Stimulated activated naive CD8-positive, alpha-beta T cell treated with anti-CD3 and anti-CD28 coated beads, Interleukin-15, amount 100 ng/mL, for 72 hours (primary cell): ENCODE data around the gene SULT1A3.
"Not testable (repeated sequence)": the region's sequence is repeated elsewhere in the genome, so short reads cannot be mapped to it uniquely, and the experiment has no call there.

Experiments used
- ATAC-seq: fragments of 150-1000 bp; cut with Tn5 transposase; 2 replicates; pipeline ENCODE4 v1.10.0; 2021; ENCODE audit warnings: mild to moderate bottlenecking, moderate library complexity
- DNase-seq, 2 donors: peaks; one replicate each; pipeline ENCODE4 v3.0.0; 2021 to 2022
- H3K27ac Mint-ChIP-seq, 2 donors: one replicate each; pipeline ENCODE4 v1.8.0; 2022; ENCODE audit warnings: mild to moderate bottlenecking in 2 of 2, mixed read lengths in 2 of 2, moderate library complexity in 2 of 2
- H3K27me3 Mint-ChIP-seq: one replicate; pipeline ENCODE4 v1.8.0; 2022; ENCODE audit warnings: mixed read lengths
- H3K4me1 Mint-ChIP-seq: one replicate; pipeline ENCODE4 v1.8.0; 2022; ENCODE audit warnings: mild to moderate bottlenecking, mixed read lengths
- H3K4me3 Mint-ChIP-seq, 2 donors: one replicate each; pipeline ENCODE4 v1.8.0; 2022; ENCODE audit warnings: mild to moderate bottlenecking in 2 of 2, mixed read lengths in 2 of 2, moderate library complexity in 1 of 2
- H3K9me3 Mint-ChIP-seq, 2 donors: one replicate each; pipeline ENCODE4 v1.8.0; 2022; ENCODE audit warnings: mixed read lengths in 2 of 2

SULT1A3 gene

DNA sequence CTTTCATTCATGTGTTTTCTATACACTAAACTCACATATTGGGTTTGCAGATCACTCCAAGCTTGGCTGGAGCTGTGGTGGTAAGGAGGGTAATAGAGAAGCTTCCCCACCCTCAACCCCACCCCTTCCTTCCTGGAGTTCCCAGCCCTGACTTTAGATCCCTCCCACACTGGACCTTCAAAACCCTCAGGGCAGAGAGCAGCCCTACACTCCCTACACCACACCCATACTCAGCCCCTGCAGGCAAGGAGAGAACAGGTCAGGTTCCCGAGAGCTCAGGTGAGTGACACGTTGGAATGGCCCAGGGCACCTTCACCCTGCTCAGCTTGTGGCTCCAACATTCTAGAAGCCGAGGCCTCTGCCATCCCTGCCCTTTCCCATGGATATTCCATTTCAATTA lies at the start of gene SULT1A3:
TSS of gene SULT1A3 (plus strand) at position 207 of the 400 bp plus-strand sequence. CDS start 1,474 bp downstream, outside the sequence.
- not testable (repeated sequence) for DNase-seq, H3K4me1 Mint-ChIP-seq, H3K27ac Mint-ChIP-seq, ATAC-seq, H3K27me3 Mint-ChIP-seq, H3K9me3 Mint-ChIP-seq, H3K4me3 Mint-ChIP-seq

DNA sequence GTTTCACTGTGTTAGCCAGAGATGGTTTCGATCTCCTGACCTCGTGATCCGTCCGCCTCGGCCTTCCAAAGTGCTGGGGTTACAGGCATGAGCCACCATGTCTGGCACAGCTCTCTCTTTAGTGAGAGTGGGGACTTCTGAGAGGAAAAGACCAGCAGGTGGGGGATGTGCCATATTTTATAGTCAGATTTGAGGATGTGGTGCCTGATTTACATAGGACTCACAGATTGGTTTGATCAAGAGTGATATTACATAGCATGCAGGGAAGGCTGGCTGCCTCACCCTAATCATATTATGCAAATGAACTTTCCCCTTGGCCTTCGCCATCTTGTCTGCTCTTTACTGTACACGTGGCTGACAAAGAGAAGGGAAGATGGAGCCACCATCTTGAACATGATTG lies 48.0 kb upstream of the SULT1A3 start:
- Mint-ChIP-seq H3K27ac (no peak overlapping the region), H3K9me3 (peaks cover 5 to 8% of the 10 kb centered on the region in 2 donors), H3K4me3 (no peak overlapping the region), H3K4me1 (no peaks in the 10 kb centered on the region), H3K27me3 (no peaks in the 10 kb centered on the region)
- ATAC-seq (no peak), DNase-seq (no peak)

DNA sequence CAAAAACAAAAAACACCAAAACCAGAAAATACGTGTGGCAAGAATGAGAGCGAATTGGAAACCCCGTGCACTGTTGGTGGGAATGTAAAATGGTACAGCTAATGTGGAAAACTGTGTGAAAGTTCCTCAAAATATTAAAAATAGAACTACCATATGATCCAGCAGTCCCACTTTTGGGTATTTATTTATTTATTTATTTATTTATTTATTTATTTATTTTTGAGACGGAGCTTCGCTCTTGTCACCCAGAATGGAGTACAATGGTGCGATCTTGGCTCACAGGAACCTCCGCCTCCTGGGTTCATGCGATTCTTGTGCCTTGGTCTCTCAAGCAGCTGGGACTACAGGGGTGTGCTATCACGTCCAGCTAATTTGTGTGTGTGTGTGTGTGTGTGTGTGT lies 46.5 kb upstream of the SULT1A3 start:
- Mint-ChIP-seq H3K4me3 (no peak overlapping the region), H3K9me3 (peaks cover 5 to 8% of the 10 kb centered on the region in 2 donors), H3K27ac (peak overlapping the region in 1 of 2 donors; percentile 66), H3K27me3 (no peaks in the 10 kb centered on the region), H3K4me1 (no peaks in the 10 kb centered on the region)
- no peak for DNase-seq
- no peak for ATAC-seq

DNA sequence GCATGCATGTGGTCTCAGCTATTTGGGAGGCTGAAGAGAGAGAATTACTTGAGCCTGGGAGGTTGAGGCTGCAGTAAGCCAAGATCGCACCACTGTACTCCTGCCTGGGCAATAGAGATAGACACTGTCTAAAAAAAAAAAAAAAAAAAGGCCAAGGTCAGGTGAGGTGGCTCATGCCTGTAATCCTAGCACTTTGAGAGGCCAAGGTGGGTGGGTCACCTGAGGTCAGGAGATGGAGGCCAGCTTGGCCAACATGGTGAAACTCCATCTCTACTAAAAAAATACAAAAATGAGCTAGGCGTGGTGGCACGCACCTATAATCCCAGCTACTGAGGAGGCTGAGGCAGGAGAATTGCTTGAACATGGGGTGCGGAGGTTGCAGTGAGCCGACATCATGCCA lies 43.9 kb upstream of the SULT1A3 start:
- DNase-seq (no peak), ATAC-seq (no peak)
- H3K27ac Mint-ChIP-seq: peak overlapping the region in 1 of 2 donors; percentile 27
- no peaks in the 10 kb centered on the region for H3K4me1 Mint-ChIP-seq
- no peak overlapping the region for H3K4me3 Mint-ChIP-seq
- no peaks in the 10 kb centered on the region for H3K27me3 Mint-ChIP-seq
- H3K9me3 Mint-ChIP-seq: no peaks in the 10 kb centered on the region

DNA sequence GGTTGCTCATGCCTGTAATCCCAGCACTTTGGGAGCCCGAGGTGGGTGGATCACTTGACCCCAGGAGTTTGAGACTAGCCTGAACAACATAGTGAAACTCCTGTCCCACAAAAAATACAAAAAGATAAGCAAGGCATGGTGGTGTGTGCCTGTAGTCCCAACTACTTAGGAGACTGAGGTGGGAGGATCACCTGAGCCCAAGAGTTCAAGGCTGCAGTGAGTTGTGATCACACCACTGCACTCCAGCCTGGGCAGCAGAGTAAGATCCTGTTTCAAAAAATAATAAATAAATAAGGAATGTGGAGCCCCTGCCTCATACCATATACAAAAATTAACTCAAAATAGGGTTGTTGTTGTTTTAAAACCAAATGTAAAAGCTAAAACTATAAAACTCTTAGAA lies 41.8 kb upstream of the SULT1A3 start:
- no peaks in the 10 kb centered on the region for H3K27me3 Mint-ChIP-seq
- ATAC-seq: no peak
- no peak overlapping the region for H3K4me3 Mint-ChIP-seq
- H3K27ac Mint-ChIP-seq: no peak overlapping the region
- no peaks in the 10 kb centered on the region for H3K4me1 Mint-ChIP-seq
- no peak for DNase-seq
- no peaks in the 10 kb centered on the region for H3K9me3 Mint-ChIP-seq

DNA sequence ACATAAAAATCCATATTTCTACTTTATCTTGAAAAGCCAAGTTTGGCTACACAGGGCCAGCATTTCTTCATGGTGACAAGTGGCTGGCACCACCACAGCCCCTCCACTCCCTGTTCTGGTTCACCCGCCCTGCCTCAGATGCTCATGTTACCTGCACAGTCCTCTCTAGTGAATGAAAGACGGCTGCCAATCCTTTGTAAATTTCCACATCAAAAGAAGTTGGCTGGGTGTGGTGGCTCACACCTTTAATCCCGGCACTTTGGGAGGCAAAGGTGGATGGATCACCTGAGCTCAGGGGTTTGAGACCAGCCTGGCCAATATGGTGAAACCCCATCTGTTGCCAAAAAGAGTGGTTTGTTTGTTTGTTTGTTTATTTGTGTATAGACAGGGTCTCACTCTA lies 35.5 kb upstream of the SULT1A3 start:
- Mint-ChIP-seq H3K9me3 (no peaks in the 10 kb centered on the region), H3K27ac (no peak overlapping the region), H3K27me3 (no peaks in the 10 kb centered on the region), H3K4me1 (peaks cover 29% of the 10 kb centered on the region), H3K4me3 (no peak overlapping the region)
- DNase-seq (no peak), ATAC-seq (no peak)

DNA sequence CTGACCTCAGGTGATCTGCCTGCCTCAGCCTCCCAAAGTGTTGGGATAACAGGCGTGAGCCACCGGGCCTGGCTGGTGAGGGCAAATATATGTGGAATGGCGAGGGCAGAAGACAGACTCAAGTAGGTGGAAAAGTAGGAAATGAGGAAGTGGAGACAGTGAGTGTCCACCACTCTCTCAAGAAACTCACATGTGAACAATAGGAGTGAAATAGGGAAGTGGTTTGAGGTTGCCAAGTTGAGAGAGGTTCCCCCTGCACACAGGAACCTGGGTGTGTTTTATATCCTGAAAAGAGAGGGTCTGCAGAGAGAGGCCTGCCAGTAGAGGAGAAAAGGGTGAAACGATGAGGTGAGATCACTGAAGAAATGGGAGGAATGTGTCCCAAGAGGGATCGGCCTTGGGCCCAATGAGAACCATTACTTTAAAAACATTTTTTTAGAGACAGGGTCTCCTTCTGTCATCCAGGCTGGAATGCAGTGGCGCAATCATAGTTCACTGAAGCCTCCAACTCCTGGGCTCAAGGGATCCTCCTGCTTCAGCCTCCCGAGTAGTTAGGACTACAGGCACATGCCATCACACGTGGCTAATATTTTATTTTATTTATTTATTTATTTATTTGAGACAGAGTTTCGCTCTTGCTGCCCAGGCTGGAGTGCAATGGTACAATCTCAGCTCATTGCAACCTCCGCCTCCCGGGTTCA lies 32.7 kb upstream of the SULT1A3 start:
- H3K4me3 Mint-ChIP-seq: peak overlapping the region; percentile 3 to 41
- ATAC-seq (peak; percentile 81), DNase-seq (no peak)
- no peaks in the 10 kb centered on the region for H3K9me3 Mint-ChIP-seq
- peaks cover 29% of the 10 kb centered on the region for H3K4me1 Mint-ChIP-seq
- peak overlapping the region in 1 of 2 donors; percentile 58 for H3K27ac Mint-ChIP-seq
- no peaks in the 10 kb centered on the region for H3K27me3 Mint-ChIP-seq

DNA sequence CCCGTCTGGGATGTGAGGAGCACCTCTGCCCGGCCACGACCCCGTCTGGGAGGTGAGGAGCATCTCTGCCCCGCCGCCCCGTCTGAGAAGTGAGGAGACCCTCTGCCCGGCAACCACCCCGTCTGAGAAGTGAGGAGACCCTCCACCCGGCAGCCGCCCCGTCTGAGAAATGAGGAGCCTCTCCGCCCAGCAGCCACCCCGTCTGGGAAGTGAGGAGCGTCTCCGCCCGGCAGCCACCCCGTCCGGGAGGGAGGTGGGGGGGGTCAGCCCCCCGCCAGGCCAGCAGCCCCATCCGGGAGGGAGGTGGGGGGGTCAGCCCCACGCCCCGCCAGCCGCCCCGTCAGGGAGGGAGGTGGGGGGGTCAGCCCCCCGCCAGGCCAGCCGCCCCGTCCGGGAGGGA lies 30.3 kb upstream of the SULT1A3 start:
- not testable (repeated sequence) for H3K4me3 Mint-ChIP-seq, H3K27me3 Mint-ChIP-seq, H3K27ac Mint-ChIP-seq, DNase-seq, ATAC-seq, H3K9me3 Mint-ChIP-seq
- H3K4me1 Mint-ChIP-seq: peaks cover 29% of the 10 kb centered on the region

DNA sequence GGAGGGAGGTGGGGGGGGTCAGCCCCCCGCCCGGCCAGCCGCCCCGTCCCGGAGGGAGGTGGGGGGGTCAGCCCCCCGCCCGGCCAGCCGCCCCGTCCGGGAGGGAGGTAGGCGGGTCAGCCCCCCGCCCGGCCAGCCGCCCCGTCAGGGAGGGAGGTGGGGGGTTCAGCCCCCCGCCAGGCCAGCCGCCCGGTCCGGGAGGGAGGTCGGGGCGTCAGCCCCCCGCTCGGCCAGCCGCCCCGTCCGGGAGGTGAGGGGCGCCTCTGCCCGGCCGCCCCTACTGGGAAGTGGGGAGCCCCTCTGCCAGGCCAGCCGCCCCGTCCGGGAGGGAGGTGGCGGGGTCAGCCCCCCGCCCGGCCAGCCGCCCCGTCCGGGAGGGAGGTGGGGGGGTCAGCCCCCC lies 29.6 kb upstream of the SULT1A3 start:
- H3K4me1 Mint-ChIP-seq: peaks cover 29% of the 10 kb centered on the region
- H3K9me3 Mint-ChIP-seq, DNase-seq, H3K4me3 Mint-ChIP-seq, ATAC-seq, H3K27me3 Mint-ChIP-seq, H3K27ac Mint-ChIP-seq: not testable (repeated sequence)

DNA sequence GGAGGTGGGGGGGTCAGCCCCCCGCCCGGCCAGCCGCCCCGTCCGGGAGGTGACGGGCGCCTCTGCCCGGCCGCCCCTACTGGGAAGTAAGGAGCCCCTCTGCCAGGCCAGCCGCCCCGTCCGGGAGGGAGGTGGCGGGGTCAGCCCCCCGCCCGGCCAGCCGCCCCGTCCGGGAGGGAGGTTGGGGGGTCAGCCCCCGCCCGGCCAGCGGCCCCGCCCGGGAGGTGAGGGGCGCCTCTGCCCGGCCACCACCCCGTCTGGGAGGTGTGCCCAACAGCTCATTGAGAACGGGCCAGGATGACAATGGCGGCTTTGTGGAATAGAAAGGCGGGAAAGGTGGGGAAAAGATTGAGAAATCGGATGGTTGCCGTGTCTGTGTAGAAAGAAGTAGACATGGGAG lies 28.9 kb upstream of the SULT1A3 start:
- not testable (repeated sequence) for H3K27me3 Mint-ChIP-seq, ATAC-seq, H3K9me3 Mint-ChIP-seq, H3K27ac Mint-ChIP-seq, H3K4me3 Mint-ChIP-seq, DNase-seq
- H3K4me1 Mint-ChIP-seq: peaks cover 23% of the 10 kb centered on the region

DNA sequence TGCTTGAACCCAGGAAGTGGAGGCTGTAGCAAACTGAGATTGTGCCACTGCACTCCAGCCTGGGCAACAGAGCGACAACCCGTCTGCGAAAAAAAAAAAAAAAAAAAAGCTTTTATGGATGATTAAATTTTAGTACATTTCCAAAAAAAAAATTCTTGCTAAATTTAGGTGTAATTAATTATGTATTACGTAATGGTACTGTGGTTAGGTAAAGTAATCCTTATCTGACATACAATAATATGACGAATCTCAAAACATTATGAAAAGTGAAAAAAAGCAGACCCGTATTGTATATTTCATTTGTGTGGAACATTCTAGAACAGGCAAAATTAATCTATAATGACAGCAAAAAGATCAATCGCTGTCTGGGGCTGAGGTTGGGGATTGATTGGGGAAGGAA lies 26.0 kb upstream of the SULT1A3 start:
- H3K9me3 Mint-ChIP-seq: no peaks in the 10 kb centered on the region
- no peaks in the 10 kb centered on the region for H3K4me1 Mint-ChIP-seq
- ATAC-seq: no peak
- H3K4me3 Mint-ChIP-seq: no peak overlapping the region
- DNase-seq: no peak
- H3K27me3 Mint-ChIP-seq: no peaks in the 10 kb centered on the region
- H3K27ac Mint-ChIP-seq: no peak overlapping the region

DNA sequence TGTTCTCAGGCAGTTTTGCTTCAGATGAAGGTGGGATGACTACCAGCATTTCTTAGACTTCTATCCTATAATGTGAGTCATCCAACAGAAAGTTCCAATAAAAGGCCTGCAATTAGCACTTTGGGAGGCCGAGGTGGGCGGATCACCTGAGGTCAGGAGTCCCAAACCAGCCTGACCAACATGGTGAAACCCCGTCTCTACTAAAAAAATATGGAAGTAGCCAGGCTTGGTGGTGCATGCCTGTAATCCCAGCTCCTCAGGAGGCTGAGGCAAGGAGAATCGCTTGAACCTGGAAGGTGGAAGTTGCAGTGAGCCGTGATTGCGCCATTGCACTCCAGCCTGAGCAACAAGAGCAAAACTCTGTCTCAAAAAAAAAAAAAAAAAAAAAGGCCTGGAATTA lies 22.2 kb upstream of the SULT1A3 start:
- not testable (repeated sequence) for H3K27me3 Mint-ChIP-seq, DNase-seq, ATAC-seq, H3K9me3 Mint-ChIP-seq, H3K4me3 Mint-ChIP-seq, H3K27ac Mint-ChIP-seq
- H3K4me1 Mint-ChIP-seq: peaks cover 15% of the 10 kb centered on the region

DNA sequence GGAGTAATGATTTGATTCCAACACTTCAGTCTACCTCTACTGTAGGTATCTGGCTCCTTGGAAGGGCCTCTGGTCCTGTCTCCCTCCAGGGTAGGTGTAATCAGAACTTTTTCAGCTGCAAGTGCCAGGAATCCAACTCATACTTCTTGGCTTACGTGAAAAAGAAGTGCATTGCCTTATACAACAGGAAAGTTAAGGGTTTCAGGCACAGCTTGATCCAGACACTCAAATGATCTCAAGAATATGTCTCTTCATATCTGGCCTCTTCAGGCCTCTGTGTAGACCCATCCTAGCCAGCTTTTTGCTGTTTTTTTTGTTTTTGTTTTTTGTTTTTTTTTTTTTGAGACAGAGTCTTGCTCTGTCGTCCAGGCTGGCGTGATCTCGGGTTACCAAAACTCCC lies 19.9 kb upstream of the SULT1A3 start:
- Mint-ChIP-seq H3K4me1 (peaks cover 25% of the 10 kb centered on the region), H3K9me3 (no peaks in the 10 kb centered on the region), H3K27ac (no peak overlapping the region), H3K27me3 (no peaks in the 10 kb centered on the region), H3K4me3 (no peak overlapping the region)
- ATAC-seq (no peak), DNase-seq (no peak)

DNA sequence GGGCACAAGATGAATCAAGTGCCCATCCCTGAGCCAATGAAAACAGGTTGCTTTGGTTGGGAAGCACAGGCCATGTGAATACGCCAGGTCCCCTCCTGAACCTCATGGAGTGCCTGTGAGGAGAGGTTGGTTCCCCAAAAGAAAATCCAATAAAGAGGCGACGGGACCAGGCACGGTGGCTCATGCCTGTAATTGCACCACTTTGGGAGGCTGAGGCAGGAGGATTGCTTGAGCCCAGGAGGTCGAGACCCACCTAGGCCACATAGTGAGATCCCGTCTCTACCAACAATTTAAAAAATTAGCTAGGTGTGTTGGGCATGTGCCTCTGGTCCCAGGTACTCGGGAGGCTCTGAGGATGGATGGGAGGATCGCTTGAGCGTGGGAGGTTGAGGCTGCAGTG lies 19.1 kb upstream of the SULT1A3 start:
- DNase-seq: no peak
- H3K4me3 Mint-ChIP-seq: no peak overlapping the region
- no peaks in the 10 kb centered on the region for H3K9me3 Mint-ChIP-seq
- no peaks in the 10 kb centered on the region for H3K27me3 Mint-ChIP-seq
- no peak for ATAC-seq
- peak overlapping the region in 1 of 2 donors; percentile 37 for H3K27ac Mint-ChIP-seq
- H3K4me1 Mint-ChIP-seq: peaks cover 30% of the 10 kb centered on the region

DNA sequence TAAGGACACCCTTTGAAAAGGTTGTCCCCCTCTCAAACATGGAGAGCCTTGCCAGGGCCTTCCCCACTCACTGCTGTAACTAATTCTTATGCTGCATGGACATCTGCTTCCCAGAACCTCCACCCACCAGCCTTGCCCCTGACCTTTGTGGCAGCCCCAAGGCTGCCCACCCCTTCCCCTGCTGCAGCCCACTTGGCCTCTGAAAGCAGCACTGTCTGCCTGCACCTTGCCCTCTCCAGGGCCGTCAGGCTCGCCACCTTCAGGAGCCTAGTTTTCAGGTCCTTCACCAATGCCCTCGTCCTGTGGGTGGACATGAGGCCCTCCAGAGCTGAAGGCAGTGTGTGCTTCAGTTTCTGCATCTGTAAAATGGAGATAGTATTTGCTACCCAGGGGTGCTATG lies 18.3 kb upstream of the SULT1A3 start:
- Mint-ChIP-seq H3K27me3 (no peaks in the 10 kb centered on the region), H3K4me3 (no peak overlapping the region), H3K27ac (no peak overlapping the region), H3K4me1 (peaks cover 31% of the 10 kb centered on the region), H3K9me3 (no peaks in the 10 kb centered on the region)
- ATAC-seq (no peak), DNase-seq (no peak)

DNA sequence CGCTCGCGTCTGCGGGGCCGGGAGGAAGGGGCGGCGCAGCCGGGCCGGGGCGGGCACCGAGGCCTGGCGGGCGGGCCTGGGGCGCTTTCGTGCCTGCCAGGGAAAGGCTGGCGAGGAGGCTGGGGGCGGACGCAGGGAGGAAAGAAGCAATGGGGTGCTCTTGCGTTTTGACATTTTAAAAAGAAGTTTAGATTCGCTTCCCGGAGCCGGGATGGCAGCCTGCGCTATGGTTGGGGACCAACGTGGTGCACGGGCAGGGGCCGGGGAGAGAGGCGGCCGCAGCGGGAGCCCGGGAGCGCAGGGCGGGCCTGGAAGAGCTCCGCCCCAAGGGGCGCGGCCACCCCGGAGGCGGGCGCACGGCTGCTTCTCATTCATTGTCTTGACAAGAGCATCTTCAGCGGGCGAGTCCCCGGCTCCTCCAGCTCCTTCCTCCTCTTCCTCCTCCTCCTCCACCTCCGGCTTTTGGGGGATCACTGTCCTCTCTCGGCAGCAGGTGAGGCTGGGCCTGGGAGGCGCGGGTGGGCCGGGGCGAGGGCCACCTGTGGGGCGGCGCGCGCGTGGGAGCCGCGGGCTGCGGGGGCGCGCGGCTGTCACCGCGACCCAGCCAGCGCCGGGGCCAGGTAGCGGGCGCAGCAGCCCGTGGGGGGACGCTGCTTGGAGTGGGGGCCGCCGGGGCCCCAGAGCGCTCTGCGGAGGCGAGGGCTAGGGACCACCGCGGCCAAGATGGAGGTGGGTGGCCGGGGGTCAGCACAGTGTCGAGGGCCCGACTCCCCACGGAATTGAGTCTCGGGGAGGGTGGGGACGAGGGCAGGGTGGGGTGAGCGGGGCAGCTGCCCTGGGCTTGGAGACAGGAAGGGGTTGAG lies 15.6 kb upstream of the SULT1A3 start, which contains the start of gene CORO1A:
TSS of gene CORO1A (plus strand) at position 370 of the 863 bp plus-strand sequence. CDS start 1,608 bp downstream, outside the sequence.
- peak within 1 kb of the TSS; percentile 99 for H3K27ac Mint-ChIP-seq
- peaks cover 57% of the 10 kb centered on the region for H3K4me1 Mint-ChIP-seq
- no peaks in the 10 kb centered on the region for H3K27me3 Mint-ChIP-seq
- DNase-seq (peak; percentile 87 to 90), ATAC-seq (peak; percentile 51)
- no peaks in the 10 kb centered on the region for H3K9me3 Mint-ChIP-seq
- peak within 1 kb of the TSS; percentile 93 to 97 for H3K4me3 Mint-ChIP-seq
